ENCODE measurements around the gene HSD17B11. TPM values are rescaled to one million over a fixed set of nuclear protein-coding genes. Genes with fewer than 3 reads are reported as not detected.
"Not testable (repeated sequence)": the region's sequence is repeated elsewhere in the genome, so short reads cannot be mapped to it uniquely, and the experiment has no call there.

The HSD17B11 gene, protein sequence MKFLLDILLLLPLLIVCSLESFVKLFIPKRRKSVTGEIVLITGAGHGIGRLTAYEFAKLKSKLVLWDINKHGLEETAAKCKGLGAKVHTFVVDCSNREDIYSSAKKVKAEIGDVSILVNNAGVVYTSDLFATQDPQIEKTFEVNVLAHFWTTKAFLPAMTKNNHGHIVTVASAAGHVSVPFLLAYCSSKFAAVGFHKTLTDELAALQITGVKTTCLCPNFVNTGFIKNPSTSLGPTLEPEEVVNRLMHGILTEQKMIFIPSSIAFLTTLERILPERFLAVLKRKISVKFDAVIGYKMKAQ
- polyA plus RNA-seq (ENCODE audit: insufficient read length in 10 of 10) = 10 to 100 TPM; 19.1 to 29.0 (median 25.3) TPM
- long read RNA-seq, donor 1, transcript HSD17B11-201 (7 exons, 1,885 nt) = major isoform, 17 of 17 reads
- long read RNA-seq, donor 1, partial matches to known transcripts = 0 of 17 reads
- long read RNA-seq, donor 1, other reads (novel, unspliced or antisense) = 0 of 17 reads
- long read RNA-seq, donor 2, transcript HSD17B11-201 (7 exons, 1,885 nt) = major isoform, 12 of 12 reads
- long read RNA-seq, donor 2, partial matches to known transcripts = 0 of 12 reads
- long read RNA-seq, donor 2, other reads (novel, unspliced or antisense) = 0 of 12 reads
- long read RNA-seq, donor 3 = 0 reads
- long read RNA-seq, donor 4, transcript HSD17B11-201 (7 exons, 1,885 nt) = major isoform, 16 of 16 reads
- long read RNA-seq, donor 4, partial matches to known transcripts = 0 of 16 reads
- long read RNA-seq, donor 4, other reads (novel, unspliced or antisense) = 0 of 16 reads
- long read RNA-seq, donor 5, transcript HSD17B11-201 (7 exons, 1,885 nt) = major isoform, 16 of 16 reads
- long read RNA-seq, donor 5, partial matches to known transcripts = 0 of 16 reads
- long read RNA-seq, donor 5, other reads (novel, unspliced or antisense) = 0 of 16 reads
- long read RNA-seq, donor 6, transcript HSD17B11-201 (7 exons, 1,885 nt) = major isoform, 27 of 27 reads
- long read RNA-seq, donor 6, partial matches to known transcripts = 0 of 27 reads
- long read RNA-seq, donor 6, other reads (novel, unspliced or antisense) = 0 of 27 reads
- long read RNA-seq, donor 7, transcript HSD17B11-201 (7 exons, 1,885 nt) = major isoform, 20 of 20 reads
- long read RNA-seq, donor 7, partial matches to known transcripts = 0 of 20 reads
- long read RNA-seq, donor 7, other reads (novel, unspliced or antisense) = 0 of 20 reads
- long read RNA-seq, donor 8, transcript HSD17B11-201 (7 exons, 1,885 nt) = major isoform, 20 of 20 reads
- long read RNA-seq, donor 8, partial matches to known transcripts = 0 of 20 reads
- long read RNA-seq, donor 8, other reads (novel, unspliced or antisense) = 0 of 20 reads
- long read RNA-seq, donor 9, partial matches to known transcripts = 0 of 1 reads
- long read RNA-seq, donor 9, other reads (novel, unspliced or antisense) = 0 of 1 reads

GRCh38 chr4:87390891-87391575, at the start of gene HSD17B11:
Gene HSD17B11 (minus strand): TSS chr4:87391188. CDS start chr4:87391070, 118 bp downstream.
- peak; percentile 93 to 97 (median 94) for DNase-seq

DNA sequence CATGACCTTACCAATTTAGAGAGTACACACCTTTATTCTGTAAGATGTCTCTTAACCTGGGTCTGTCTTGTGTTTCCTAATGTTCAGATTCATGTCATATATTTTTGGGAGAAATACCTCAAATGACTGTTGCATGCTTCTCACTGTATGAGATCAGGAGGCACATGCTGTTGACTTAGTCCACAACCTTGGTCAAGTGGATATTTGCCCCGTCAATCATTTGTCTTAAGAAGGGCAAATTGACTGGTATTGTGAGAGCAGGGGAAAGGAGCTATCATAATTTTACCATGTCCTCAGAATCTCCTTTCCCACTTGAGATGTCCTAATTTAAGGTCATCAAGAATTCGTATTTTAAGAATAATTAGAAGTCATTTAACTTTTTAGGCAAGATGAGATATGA, 42.4 kb upstream of the HSD17B11 start:
- no peak for DNase-seq

DNA sequence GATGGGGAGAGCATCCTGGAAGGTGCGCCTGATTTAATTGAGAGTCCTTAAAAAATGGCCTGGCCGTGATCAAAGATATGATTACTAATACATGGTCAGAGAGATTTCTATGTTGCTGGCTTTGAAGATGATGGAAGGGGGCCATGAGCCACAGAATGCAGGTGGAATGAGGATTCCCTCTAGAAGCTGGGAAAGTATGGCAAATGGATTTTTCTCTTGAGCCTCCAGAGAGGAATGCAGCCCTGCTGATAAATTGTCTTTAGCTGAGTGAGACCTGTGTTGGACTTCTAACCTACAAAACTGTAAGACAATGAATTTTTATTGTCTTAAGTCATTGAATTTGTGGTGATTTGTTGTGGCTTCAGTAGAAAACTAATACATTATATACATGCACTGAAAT, 39.0 kb upstream of the HSD17B11 start:
- no peak for DNase-seq

DNA sequence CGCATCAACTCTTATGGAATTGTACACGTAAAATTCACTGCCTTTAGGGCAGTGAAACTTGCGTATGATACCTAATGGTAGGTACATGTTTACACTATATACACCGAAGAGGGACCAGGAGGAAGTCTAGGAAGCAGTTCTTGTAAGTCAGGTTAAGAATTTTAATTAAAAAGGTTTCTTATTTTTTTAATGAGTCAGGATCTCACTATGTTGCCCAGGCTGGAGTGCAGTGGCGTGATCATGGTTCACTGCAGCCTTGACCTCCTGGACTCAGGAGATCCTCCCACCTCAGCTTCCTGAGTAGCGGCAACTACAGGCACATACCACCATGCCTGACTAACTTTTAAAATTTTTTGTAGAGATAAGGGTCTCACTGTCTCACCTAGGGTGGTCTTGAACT, 38.0 kb upstream of the HSD17B11 start:
- no peak for DNase-seq

- DNase-seq = no peak
Measured at GRCh38 chr4:87427518-87427868, 36.5 kb upstream of the HSD17B11 start.

DNA sequence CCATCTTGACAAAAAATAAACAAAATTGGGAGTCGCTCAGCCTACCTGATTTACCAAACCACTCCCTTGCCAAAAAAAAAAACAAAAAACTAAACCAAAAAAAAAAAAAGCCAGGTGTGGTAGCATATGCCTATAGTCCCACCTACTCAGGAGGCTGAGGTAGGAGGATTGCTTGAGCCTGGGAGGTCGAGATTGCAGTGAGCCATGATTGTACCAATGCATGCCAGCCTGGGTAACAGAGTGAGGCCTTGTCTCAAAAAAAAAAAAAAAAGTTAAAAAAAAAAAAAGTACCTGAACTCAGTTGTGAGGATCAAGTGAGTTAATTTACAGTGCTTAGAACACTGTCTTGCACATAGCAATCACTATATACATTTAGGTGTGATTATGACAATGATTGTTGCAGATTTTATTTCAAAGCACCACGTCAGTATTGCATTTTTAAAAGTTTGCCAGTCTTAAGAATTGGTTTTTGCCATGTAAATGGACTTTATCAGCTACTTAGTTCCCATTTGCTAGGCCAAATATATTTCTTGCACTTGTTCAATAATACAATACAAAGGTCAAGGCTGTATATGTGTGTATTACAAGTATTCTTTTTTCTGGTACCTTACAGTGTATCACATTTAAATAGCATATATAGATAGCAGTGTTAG, 36.0 kb upstream of the HSD17B11 start:
- no peak for DNase-seq

DNA sequence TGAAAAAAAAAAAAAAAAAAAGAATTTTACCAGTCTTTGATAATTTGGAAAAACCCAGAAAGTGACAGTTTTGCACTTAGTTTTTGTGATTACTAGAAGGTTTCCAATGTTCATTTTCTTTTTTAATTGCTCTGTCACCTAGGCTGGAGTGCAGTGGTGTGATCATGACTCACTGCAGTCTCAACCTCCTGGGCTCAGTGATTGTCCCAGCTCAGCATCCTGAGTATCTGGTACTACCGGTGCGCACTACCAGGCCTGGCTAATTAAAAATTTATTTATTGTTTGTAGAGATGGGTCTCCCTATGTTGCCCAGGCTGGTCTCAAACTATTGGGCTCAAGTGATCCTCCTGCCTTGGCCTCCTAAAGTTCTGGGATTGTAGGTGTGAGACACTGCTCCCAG, 34.7 kb upstream of the HSD17B11 start:
- no peak for DNase-seq

DNA sequence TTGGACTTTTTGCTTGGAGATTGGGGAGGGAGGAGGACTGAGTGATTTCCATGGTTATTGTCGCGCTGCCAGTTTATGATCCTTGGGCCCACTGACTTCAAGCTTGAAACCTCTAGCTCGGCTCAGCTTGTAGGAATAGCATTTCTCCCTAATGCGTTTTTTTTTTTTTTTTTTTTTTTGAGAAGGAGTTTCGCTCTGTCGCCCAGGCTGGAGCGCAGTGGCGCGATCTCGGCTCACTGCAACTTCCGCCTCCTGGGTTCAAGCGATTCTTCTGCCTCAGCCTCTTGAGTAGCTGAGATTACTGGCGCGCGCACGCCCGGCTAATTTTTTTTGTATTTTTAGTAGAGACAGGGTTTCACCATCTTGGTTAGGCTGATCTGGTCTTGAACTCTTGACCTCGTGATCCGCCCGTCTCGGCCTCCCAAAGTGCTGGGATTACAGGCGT, 33.1 kb upstream of the HSD17B11 start:
- DNase-seq = not testable (repeated sequence)

- peak; percentile 10 to 52 (median 11) for DNase-seq
Measured at GRCh38 chr4:87423317-87424098, 32.5 kb upstream of the HSD17B11 start.

DNA sequence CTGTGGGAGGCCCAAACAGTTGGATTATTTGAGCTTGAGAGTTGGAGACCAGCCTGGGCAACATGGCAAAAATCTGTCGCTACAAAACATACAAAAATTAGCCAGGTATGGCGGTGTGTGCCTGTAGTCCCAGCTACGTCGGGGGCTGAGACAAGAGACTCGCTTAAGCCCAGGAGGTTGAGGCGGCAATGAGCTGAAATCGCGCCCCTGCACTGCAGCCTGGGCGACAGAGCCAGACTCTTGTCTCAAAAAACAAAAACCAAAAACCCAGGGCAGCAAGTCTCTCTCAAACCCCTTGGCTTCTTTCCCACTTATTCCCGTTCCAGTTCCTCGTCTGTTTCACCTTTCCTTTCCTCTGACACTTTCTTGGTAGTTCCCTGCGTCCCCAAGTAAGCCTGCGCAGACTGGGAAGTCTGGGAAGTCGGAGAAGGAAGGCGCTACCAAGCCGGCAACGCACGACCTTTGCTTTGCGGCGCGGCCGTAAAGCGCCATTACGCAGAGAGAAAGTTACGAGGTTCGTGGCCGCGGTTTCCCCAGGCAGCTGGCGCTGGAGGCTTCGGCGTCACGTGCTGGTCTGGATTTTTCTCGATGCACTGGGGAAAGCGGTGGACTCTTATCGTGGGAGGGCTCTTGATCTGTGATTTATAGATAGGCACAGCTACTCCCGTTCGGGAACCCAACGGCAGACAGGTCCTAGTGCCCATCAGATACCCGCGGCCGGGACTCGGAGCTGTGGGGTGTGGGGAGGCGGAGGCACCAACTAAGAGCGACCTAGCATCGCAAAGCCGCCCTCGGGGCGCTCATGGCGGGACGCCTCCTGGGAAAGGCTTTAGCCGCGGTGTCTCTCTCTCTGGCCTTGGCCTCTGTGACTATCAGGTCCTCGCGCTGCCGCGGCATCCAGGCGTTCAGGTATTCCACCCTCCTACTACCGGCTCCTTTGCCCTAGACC, 31.4 kb upstream of the HSD17B11 start, which contains the start of gene NUDT9:
Gene NUDT9 (plus strand): TSS at position 470 of the 949 bp plus-strand sequence. CDS start 333 bp downstream, at position 803.
- DNase-seq = peak; percentile 96 to 99 (median 97)

DNA sequence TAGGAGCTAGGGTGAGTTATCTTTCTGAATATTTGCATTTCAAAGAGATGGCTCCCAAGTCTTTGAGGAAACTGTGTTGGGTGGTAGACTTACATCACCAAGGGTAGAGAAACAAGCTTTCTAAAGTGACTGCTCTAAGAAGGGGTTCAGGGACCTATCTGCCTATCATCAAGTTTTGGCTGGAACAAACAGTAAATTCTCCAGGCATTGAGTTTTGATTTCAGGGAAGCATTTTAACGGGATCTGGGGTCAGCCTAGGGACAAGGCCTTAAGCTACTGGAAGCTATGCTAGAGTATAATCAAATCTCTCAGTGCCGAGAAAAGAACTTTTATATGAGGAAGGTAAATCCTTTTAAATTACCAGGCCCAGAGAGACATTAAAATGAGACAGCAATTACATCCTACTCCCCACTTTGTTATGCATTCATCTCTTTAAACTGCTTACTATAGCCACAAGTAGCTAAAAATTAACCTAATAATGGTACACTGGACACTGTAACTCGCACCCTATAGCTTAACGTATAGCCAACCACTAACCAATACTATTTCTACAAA, 29.4 kb upstream of the HSD17B11 start:
- DNase-seq = no peak

- DNase-seq = no peak
Measured at GRCh38 chr4:87419578-87420249, 28.7 kb upstream of the HSD17B11 start.

DNA sequence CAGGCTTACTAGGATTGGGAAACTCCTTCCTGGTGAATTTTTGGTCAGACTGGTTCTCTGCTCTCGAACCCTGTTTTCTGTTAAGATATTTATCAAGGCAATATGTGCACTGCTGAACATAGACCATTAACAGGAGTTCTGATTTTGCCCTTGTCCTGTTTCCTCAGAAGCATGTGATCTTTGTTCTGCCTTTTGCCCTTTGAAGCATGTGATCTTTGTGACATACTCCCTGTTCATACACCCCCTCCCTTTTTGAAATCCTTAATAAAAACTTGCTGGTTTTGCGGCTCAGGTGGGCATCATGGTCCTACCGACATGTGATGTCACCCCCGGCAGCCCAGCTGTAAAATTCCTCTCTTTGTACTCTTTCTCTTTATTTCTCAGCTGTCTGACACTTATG, 27.4 kb upstream of the HSD17B11 start:
- DNase-seq = not testable (repeated sequence)

GRCh38 chr4:87416965-87417364, 26.0 kb upstream of the HSD17B11 start:
- DNase-seq = no peak

GRCh38 chr4:87414816-87415215, 23.8 kb upstream of the HSD17B11 start:
- DNase-seq = no peak

- no peak for DNase-seq
Measured at GRCh38 chr4:87410679-87411078, 19.7 kb upstream of the HSD17B11 start.

- DNase-seq = no peak
Measured at GRCh38 chr4:87410157-87410556, 19.2 kb upstream of the HSD17B11 start.

Data from muscle of back (tissue), 13 donors.